Measurements from ENCODE around the gene SCAPER. TPM values are rescaled to one million over a fixed set of nuclear protein-coding genes. Genes with fewer than 3 reads are reported as not detected.

SCAPER gene
- total RNA-seq, 1 experiment from 2014 or later: 7.4 TPM

DNA sequence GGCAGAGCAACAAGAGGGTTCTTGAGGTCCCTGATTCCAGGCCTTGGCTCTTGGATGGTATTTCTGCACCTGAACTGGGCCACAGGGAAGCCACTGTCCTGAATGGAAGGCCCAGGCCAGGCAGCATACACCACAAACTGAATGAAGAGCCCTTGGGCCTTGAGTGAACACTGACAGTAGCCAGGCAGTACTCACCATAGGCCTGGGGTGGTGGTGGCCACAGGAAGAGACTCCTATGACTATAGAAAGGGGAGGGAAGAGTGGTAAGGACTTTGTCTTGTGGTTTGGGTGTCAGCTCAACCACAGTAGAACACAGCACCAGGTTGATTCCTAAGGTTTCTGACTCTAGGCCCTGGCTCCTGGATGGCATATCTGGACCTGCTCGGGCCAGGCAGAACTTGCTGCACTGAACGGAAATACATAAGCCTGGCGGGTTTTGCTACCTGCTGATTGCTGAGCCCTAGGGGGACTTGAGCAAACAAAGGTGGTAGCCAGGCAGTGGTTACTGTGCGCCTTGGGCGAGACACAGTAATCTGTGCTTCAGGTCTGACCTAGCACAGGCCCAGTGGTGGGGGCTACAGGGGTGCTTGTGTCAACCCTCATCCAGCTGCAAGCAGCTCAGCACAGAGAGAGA, 327.1 kb downstream of the SCAPER start:
- Histone ChIP-seq H4K8ac (replicated peaks; ENCODE audit: insufficient read length, low read depth, low read length) (no peak overlapping the region), H2AK5ac (ENCODE audit: insufficient read length, low read length) (no peak overlapping the region), H3K79me1 (ENCODE audit: insufficient read depth, low read depth, low read length, poor library complexity, severe bottlenecking) (no peaks in the 10 kb centered on the region), H3K18ac (ENCODE audit: insufficient read length, low read depth, low read length) (no peak overlapping the region), H3K9ac (ENCODE audit: extremely low read depth, insufficient read length, low read length) (no peak overlapping the region), H3K56ac (ENCODE audit: insufficient read length, low read depth, low read length) (no peak overlapping the region), H3K4me2 (ENCODE audit: insufficient read depth, insufficient read length, low read length) (no peak overlapping the region), H4K5ac (ENCODE audit: insufficient read length, low read depth, low read length) (no peak overlapping the region), H3K9me3 (ENCODE audit: control insufficient read depth, low read depth, low read length) (no peaks in the 10 kb centered on the region), H4K20me1 (ENCODE audit: control insufficient read depth, insufficient read depth, insufficient read length) (peaks cover 2% of the 10 kb centered on the region), H2BK120ac (ENCODE audit: low read depth, low read length, poor library complexity, severe bottlenecking) (no peak overlapping the region), H2BK15ac (ENCODE audit: low read depth, low read length) (no peak overlapping the region), H3K4ac (ENCODE audit: low read depth, low read length) (no peak overlapping the region), H3K79me2 (ENCODE audit: insufficient read depth, low read length) (no peaks in the 10 kb centered on the region), H2BK12ac (ENCODE audit: insufficient read length, low read depth, low read length) (no peak overlapping the region), H3K23me2 (ENCODE audit: insufficient read length, low read depth, low read length, poor library complexity, severe bottlenecking) (no peaks in the 10 kb centered on the region), H2AFZ (ENCODE audit: low read length) (no peak overlapping the region), H3T11ph (ENCODE audit: low read length) (no peak overlapping the region), H3K27me3 (ENCODE audit: insufficient read depth, low read length) (no peaks in the 10 kb centered on the region), H2BK20ac (ENCODE audit: low read depth, low read length, poor library complexity, severe bottlenecking) (no peak overlapping the region), H3K14ac (ENCODE audit: insufficient read depth, low read length) (no peak overlapping the region), H3K27ac (ENCODE audit: insufficient read length, low read depth, low read length) (no peak overlapping the region), H3K23ac (ENCODE audit: insufficient read length, low read depth, low read length) (no peak overlapping the region), H4K91ac (ENCODE audit: insufficient read length, low read depth, low read length) (no peak overlapping the region), H2BK5ac (ENCODE audit: insufficient read length, low read length) (no peak overlapping the region), H3K4me1 (ENCODE audit: insufficient read depth, low read length) (no peaks in the 10 kb centered on the region)
- DNase-seq: no peak
- no peak overlapping the region for H3K4me3 Mint-ChIP-seq
- peaks cover 4 to 17% (median 7%) of the 10 kb centered on the region in 3 experiments; a peak in 5 of 7 replicates for H3K36me3 Mint-ChIP-seq (ENCODE audit: insufficient read depth in 1 of 3, low read depth in 3 of 3)
- TF ChIP-seq, protein P1, sequence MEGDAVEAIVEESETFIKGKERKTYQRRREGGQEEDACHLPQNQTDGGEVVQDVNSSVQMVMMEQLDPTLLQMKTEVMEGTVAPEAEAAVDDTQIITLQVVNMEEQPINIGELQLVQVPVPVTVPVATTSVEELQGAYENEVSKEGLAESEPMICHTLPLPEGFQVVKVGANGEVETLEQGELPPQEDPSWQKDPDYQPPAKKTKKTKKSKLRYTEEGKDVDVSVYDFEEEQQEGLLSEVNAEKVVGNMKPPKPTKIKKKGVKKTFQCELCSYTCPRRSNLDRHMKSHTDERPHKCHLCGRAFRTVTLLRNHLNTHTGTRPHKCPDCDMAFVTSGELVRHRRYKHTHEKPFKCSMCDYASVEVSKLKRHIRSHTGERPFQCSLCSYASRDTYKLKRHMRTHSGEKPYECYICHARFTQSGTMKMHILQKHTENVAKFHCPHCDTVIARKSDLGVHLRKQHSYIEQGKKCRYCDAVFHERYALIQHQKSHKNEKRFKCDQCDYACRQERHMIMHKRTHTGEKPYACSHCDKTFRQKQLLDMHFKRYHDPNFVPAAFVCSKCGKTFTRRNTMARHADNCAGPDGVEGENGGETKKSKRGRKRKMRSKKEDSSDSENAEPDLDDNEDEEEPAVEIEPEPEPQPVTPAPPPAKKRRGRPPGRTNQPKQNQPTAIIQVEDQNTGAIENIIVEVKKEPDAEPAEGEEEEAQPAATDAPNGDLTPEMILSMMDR (conservative IDR thresholded peaks at IDR 0.05): no peak
- H3K27ac Mint-ChIP-seq: no peak overlapping the region; a peak in 1 of 7 replicates
- no CpG with 5 or more reads among the region's 5 CpGs for WGBS (ENCODE audit: extremely low coverage, insufficient read length, low lambda C conversion rate)
- H3K4me1 Mint-ChIP-seq: peaks cover 4 to 8% of the 10 kb centered on the region in 2 experiments; a peak in 3 of 4 replicates
- peaks cover 15 to 18% of the 10 kb centered on the region in 2 experiments for H3K9me3 Mint-ChIP-seq
- no peaks in the 10 kb centered on the region for H3K27me3 Mint-ChIP-seq (ENCODE audit: low read depth)

Data from H9 (cell line).